Stimulated activated CD8-positive, alpha-beta memory T cell treated with anti-CD3 and anti-CD28 coated beads, Interleukin-12 subunit alpha, Interleukin-12 subunit beta, amount 100 ng/mL, for 1 hour (primary cell): Measurements from ENCODE around the gene MAP2K5.
"Not testable (repeated sequence)": the region's sequence is repeated elsewhere in the genome, so short reads cannot be mapped to it uniquely, and the experiment has no call there.

Experiments
- DNase-seq: peaks from one replicate; pipeline ENCODE4 v3.0.0-alpha.2; 2020; ENCODE audit warnings: low read depth

The MAP2K5 gene

GRCh38 chr15:67672834-67673233, 130.3 kb downstream of the MAP2K5 start:
- not testable (repeated sequence) for DNase-seq

DNA sequence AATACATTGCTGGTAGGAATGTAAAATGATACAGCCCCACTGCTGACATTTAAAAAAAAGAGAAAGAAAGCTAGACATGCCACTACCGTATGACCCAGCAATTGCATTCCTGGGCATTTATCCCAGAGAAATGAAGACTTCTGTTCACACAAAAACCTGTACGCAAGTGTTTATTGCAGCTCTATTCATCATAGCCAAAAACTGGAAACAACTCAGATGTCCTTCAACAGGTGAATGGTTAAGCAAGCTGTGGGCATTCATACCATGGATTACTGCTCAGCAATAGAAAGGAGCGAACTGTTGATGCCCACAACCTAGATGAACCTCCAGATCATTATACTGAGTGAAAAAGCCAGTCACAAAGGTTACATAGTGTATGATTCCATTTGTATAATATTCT, 132.5 kb downstream of the MAP2K5 start:
- no peak for DNase-seq

DNA sequence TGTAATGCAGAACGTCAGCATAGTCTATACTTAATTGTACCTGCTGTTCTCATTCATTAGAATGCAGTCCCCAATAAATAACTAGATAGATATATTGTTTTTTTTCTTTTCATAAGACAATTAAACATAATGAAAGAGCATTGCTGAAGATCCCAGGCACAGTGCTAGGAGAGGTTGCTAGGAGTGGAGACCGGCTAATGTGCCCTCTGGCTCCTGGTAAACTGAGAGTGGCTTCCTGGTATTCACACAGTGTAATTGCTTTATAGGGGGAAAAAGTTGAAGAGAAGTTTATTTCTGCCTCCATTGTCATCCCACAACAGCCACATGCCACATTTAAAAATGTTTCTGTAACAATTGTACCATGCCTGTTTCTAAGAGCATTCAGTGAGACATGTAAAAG, 135.6 kb downstream of the MAP2K5 start:
- DNase-seq = no peak

DNA sequence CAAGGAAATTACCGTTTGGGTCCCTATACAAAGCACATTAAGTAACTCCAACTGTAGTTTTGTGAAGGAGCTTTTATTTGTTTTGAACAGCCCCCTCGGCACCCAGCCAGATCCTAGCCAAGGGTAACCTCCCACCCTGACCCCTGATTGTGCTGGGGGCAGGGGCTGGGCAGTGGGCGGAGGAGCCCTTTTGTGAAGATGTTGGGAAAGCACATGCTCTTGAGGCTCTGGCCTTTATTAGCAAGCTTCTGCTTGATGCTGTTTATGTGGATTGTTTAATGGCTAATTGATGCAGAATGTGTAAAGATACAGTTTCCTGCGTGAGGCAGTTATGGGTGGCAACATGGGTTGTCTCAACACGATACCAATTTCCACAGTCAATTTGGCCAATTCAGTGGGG, 136.5 kb downstream of the MAP2K5 start:
- no peak for DNase-seq

GRCh38 chr15:67680641-67681040, 138.1 kb downstream of the MAP2K5 start:
- no peak for DNase-seq

- DNase-seq = no peak
Observed at GRCh38 chr15:67685008-67685599, 142.6 kb downstream of the MAP2K5 start.

- no peak for DNase-seq
Observed at GRCh38 chr15:67685716-67686115, 143.2 kb downstream of the MAP2K5 start.

DNA sequence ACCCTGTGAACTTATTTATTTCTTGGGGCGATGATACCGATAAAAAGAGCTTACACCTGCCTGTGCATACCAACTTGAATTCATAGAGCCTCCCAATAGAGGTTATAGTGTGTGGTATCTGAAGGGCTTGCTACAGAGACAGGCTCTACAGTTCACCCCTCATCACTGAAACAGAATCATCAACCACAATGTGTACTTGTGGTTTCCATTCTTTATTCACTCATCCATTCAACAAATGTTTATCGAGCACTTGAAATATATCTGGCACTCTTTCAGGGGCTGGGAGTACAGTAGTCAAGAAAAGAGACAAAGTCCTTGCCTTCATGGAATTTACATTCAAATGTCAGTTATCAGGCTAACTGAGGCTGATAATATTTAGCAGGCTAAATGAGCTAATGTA, 148.4 kb downstream of the MAP2K5 start:
- no peak for DNase-seq

- no peak for DNase-seq
Observed at GRCh38 chr15:67691450-67691849, 148.9 kb downstream of the MAP2K5 start.

- DNase-seq = no peak
Observed at GRCh38 chr15:67692573-67692972, 150.1 kb downstream of the MAP2K5 start.

DNA sequence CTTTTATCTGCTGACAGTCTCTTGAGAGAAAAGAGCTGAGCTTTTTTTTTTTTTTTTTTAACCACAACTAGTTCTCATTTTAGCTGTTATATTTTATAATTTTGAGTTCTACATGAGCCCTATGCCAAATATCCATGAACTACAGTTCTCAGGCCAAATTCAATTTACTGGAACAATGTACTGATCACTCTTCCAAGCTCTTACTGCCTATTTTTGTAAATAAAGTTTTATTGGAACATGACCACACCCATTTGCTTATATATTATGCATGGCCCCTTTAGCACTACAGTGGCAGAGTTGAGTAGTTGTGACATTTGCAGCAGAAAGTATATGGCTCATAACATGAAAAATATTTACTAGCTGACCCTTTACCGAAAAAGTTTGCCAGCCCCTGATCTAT, 153.6 kb downstream of the MAP2K5 start:
- no peak for DNase-seq

DNA sequence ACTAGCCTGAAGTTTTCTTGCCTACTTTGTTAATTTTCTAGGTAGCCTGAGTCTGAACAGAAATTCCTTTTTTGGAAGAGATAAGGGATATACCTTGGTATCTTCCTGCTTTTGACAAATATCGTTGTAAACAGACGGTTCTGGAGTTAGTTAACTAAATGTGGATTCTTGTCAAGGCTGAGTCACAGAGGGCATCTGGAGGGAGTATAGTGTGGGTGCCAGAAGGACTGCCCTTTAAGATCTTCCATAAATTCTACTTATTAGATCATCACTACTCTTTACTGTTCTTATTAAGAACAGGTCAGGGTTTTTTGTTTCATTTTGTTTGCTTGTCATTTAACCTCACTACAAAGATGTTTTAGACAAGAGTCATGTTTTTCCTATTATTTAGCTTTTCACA, 157.5 kb downstream of the MAP2K5 start:
- no peak for DNase-seq

DNA sequence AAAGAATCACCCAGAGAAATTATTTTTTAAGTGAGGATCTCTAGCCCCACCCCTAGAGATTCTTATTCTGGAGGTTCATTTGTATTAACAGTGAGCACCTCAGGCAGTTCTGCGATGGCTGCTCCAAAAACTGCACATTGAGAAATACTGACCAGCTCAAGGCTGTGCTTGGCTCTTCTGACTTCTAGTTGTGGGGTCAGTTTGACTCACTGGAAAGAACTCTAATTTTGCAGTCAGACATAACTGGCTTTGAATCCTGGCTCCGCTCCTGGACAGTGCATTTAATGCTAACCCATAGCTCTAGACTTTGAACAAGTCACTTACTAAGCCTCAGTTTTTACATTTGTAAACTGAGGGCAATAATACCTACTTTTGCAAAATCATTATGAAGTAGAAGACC, 159.2 kb downstream of the MAP2K5 start:
- DNase-seq = no peak

GRCh38 chr15:67707520-67708283, 165.2 kb downstream of the MAP2K5 start:
- no peak for DNase-seq

DNA sequence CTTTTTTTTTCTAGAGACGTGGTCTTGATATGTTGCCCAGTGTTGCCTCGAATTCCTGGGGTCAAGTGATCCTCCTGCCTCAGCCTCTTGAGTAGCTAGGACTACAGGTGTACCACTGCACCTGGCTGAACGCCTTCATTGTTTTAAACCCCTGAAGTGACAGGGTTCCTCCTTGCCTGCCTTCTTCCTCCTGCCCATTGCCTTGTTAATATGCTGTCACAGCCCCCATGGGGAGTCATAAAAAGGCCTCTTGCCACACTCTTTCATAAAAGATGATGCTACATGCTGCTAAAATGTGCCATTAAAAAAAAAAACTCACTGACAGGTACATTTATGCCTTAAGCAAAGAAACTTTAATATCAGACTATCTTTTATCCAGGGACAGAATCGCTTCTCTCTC, 166.0 kb downstream of the MAP2K5 start:
- DNase-seq = no peak

DNA sequence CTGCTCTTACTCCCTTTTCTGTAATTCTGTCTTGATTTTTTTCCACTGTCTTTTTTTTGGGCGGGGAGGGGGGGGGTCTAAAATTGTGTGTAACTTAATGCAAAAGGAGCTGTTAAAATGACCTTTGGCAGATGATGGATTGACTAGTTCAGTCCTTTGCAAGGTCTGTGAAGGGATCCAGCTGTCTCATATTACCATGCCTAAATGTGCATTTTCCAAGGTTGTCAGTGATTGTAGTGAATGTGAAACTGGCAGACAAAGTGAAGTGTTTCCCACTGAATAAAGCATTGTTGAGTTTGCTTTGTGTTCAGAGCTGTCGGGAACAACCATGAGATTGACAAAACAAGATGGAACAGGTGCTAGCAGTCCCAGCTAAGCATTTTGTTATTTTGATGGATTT, 172.7 kb downstream of the MAP2K5 start:
- DNase-seq = no peak

DNA sequence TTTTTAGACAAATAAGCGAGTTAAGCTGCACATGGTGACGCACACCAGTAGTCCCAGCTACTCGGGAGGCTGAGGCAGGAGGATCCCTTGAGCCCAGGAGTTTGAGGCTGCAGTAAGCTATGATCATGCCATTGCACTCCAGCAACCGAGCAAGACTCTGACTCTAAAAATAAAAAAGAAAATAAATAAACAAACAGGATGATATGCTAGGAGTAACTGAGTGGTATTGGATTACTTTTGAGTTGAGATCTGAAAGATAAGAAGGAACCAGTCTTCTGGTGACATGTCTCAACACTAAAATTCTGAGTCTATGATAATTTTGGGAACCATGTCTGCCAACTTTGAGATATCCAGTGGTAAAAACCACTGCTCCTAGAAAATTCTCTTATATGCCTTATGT, 173.7 kb downstream of the MAP2K5 start:
- DNase-seq = no peak

- DNase-seq = no peak
Observed at GRCh38 chr15:67717776-67718175, 175.3 kb downstream of the MAP2K5 start.

GRCh38 chr15:67719330-67719959, 176.9 kb downstream of the MAP2K5 start:
- DNase-seq = no peak

- DNase-seq = no peak
Observed at GRCh38 chr15:67720556-67721175, 178.2 kb downstream of the MAP2K5 start.

GRCh38 chr15:67722030-67722817, 179.7 kb downstream of the MAP2K5 start:
- no peak for DNase-seq
